ENCODE measurements around the gene PTK7.
A peak's percentile ranks its signal among the peaks of the same experiment; 100 is the strongest.
"Not testable (repeated sequence)": the region's sequence is repeated elsewhere in the genome, so short reads cannot be mapped to it uniquely, and the experiment has no call there.

PTK7 gene

GRCh38 chr6:43077333-43077809 lies 1.3 kb downstream of the PTK7 start:
- H3K4me3 ChIP-seq (ENCODE audit: low read length) = peak overlapping the region; percentile 87
- no peak for TF ChIP-seq CTCF (conservative IDR thresholded peaks at IDR 0.05; ENCODE audit: low read depth, low read length)
- no peak for DNase-seq (ENCODE audit: low read depth)

- no peak for TF ChIP-seq CTCF (conservative IDR thresholded peaks at IDR 0.05; ENCODE audit: low read depth, low read length)
- H3K4me3 ChIP-seq (ENCODE audit: low read length) = peak overlapping the region; percentile 87
- DNase-seq (ENCODE audit: low read depth) = no peak
These were observed 1.9 kb downstream of the PTK7 start for GRCh38 chr6:43077981-43078511.

GRCh38 chr6:43078691-43079090 lies 2.6 kb downstream of the PTK7 start:
- TF ChIP-seq CTCF (conservative IDR thresholded peaks at IDR 0.05; ENCODE audit: low read depth, low read length) = no peak
- no peak for DNase-seq (ENCODE audit: low read depth)
- no peak overlapping the region for H3K4me3 ChIP-seq (ENCODE audit: low read length)

- no peak for DNase-seq (ENCODE audit: low read depth)
- no peak overlapping the region for H3K4me3 ChIP-seq (ENCODE audit: low read length)
- no peak for TF ChIP-seq CTCF (conservative IDR thresholded peaks at IDR 0.05; ENCODE audit: low read depth, low read length)
These were observed 4.9 kb downstream of the PTK7 start for GRCh38 chr6:43081043-43081442.

GRCh38 chr6:43081922-43082321 lies 5.8 kb downstream of the PTK7 start:
- not testable (repeated sequence) for DNase-seq (ENCODE audit: low read depth)

GRCh38 chr6:43082806-43083655 lies 6.9 kb downstream of the PTK7 start:
- no peak overlapping the region for H3K4me3 ChIP-seq (ENCODE audit: low read length)
- no peak for TF ChIP-seq CTCF (conservative IDR thresholded peaks at IDR 0.05; ENCODE audit: low read depth, low read length)
- DNase-seq (ENCODE audit: low read depth) = no peak

More at GRCh38 chr6:43081922-43082321, 5.8 kb downstream of the PTK7 start:
- not testable (repeated sequence) for H3K4me3 ChIP-seq (ENCODE audit: low read length)

- TF ChIP-seq CTCF (conservative IDR thresholded peaks at IDR 0.05; ENCODE audit: low read depth, low read length) = no peak
- DNase-seq (ENCODE audit: low read depth) = no peak
These were observed 10.0 kb downstream of the PTK7 start for GRCh38 chr6:43086022-43086658.

More at GRCh38 chr6:43086022-43086658, 10.0 kb downstream of the PTK7 start:
- no peak overlapping the region for H3K4me3 ChIP-seq (ENCODE audit: low read length)
